Suppressor macrophage treated with lipopolysaccharide for 4 hours (primary cell): Measurements from ENCODE around the gene PER2.
A peak's percentile ranks its signal among the peaks of the same experiment; 100 is the strongest.

Experiments
- DNase-seq: peaks from one replicate; pipeline ENCODE4 v3.0.0-alpha.2; 2020

The PER2 gene

GRCh38 chr2:238242731-238243495, 45.5 kb downstream of the PER2 start:
- no peak for DNase-seq

- DNase-seq = no peak
Observed at GRCh38 chr2:238241970-238242369, 46.4 kb downstream of the PER2 start.

DNA sequence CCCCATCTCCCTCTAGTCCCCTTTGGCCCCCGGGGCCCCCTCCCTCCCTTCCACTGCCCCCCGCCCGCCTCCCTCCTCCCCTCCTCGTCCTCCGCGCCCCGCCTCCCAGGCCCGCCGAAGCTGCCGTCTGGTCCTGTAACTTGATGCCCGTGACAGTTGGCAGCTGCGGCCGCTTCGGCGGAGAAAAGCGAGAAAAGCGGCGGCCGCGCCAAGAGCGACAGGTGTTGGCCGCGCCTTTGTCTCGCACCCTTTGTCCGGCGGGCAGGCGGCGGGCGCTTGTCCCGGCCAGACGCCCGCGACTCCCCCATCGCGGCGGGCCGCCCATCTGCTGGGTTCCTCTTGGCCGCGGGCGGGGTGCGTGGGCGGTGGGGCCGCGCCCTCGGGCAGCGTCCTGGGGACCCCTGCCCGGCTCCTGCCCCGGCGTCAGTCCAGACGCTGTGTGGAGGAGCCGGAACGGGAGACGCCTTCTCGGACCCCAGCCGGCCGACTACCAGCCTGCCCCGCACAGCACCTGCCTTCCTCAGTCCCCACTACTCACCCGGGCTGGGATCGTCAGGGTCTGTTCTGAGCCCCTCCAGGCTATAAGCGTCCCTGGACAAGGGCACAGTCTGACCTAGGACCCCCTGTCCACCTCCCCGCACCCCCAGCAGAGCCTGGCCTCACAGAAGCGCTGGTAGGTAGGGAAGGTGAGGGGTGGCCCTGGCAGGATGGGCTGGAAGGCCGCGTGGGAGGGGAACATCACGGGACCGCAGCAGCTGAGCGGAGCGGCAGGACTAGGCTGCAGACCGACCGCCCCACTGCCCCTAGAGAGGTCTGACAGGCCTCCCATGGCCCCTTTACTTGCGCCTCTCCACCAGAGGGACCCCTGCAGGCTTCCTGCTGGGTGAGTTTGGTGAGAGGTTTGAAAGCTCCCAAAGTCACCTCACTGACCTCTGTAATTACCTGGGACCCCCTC, 47.4 kb downstream of the PER2 start:
- no peak for DNase-seq

GRCh38 chr2:238239863-238240756, 48.3 kb downstream of the PER2 start, which contains the start of gene HES6:
HES6 (minus strand) TSS chr2:238240038; CDS start chr2:238239905, 133 bp downstream.
- DNase-seq = peak; percentile 96

- peak; percentile 22 for DNase-seq
Observed at GRCh38 chr2:238239543-238239862, 48.9 kb downstream of the PER2 start.

DNA sequence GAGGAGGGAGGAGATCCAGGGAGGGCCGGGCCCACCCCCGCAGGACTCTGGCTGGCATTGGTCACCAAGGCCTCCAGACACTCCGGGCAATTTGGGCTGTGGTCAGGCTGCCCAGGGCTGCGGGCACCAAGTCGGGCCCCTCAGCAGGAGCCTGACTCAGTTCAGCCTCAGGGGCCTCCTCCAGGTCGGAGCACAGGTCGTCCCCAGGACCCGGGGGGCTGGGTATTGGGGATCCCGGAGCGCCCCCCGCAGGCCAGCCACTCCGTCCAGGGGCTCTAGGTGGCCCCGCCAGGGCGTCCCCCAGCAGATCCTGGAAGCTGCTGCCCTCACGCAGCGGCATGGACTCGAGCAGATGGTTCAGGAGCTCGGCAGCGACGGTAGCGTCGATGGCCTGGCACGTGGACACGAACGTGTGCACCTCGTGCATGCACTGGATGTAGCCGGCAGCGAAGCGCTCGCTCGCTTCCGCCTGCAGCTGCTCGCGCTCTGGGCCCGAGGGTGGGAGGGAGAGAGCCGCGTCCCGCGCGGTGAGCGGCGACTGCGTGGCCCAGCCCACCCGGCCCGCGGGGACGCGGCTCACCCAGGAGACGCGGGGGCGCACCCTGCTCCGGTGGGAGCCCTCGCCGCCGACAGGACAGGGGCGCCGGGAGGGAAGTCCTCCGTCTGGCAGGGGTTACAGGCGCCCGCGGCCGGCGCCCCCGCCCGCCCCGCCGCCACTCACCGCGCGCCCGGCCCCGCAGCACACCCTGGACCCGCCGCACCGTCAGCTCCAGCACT, 49.5 kb downstream of the PER2 start:
- DNase-seq = peak; percentile 24

GRCh38 chr2:238238311-238238765, 50.1 kb downstream of the PER2 start:
- no peak for DNase-seq

DNA sequence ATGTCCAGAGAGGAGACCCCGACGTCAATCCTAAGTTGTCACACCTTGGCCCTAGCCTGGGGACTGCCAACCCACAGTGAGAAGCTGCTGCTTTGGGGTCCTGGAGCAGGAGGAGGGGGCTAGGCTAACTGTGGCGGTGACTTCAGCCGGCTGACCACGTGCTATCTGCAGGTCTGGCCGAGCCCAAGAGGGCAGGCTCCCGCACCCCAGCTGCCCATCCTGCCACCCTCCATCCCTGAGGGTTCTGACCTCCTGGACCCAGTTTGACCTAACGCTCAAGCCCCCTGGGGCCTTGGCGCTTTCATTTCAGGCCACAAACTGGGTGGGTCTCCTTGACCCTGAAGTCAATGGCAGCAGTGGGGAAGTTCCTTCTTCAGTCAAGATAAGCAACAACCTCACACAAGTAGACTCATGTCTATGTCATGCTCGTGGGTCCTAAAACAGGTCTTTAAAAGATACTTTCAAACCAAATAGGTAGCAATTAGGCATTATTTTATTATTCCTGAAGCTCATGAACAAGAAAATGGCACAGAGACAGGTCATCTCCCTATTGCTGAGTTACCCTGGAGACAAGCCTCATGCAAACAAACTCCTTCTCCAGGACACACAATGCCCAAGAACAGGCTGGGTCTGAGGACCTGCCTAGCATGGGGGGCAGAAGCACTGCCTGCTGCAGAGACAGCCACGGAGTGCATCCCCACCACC, 50.8 kb downstream of the PER2 start:
- no peak for DNase-seq

DNA sequence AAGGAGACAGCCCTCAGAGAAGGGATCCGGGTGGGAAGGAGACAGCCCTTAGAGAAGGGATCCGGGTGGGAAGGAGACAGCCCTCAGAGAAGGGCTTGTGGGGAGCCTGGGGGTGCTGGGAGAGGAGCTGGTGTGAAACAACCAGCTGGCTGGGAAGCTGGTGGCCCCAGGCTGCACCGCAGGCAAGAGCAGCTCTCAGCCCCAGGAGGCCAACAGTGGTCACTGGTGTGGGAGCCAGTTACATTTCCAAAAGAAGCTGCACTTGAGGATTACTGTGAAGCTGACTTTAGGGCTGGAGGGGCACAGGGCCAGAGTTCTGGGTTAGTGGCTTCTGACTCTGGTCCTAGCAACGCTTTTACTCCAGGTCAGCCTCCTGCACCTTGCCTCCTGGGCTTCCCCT, 51.8 kb downstream of the PER2 start:
- no peak for DNase-seq

- no peak for DNase-seq
Observed at GRCh38 chr2:238235856-238236255, 52.6 kb downstream of the PER2 start.

DNA sequence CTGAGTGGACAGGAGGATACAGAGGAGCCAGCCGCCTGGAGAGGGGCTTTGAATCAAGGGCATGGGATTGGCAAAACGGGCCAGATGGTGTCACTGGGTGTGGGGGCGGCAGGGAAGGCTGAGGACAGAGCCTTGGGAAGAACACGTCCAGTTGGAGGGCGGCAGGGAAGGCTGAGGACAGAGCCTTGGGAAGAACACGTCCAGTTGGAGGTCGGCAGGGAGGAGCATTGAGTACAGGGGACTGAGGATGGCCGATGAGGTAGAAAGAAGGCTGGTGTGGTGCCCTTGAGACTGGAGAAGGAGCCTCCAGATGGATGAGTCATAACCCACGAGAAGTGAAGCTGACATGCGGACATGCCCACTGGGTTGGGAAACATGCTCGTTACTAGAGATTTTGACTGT, 53.1 kb downstream of the PER2 start:
- DNase-seq = peak; percentile 81

GRCh38 chr2:238233625-238234024, 54.8 kb downstream of the PER2 start:
- DNase-seq = no peak

- no peak for DNase-seq
Observed at GRCh38 chr2:238231809-238232208, 56.6 kb downstream of the PER2 start.

GRCh38 chr2:238231251-238231793, 57.1 kb downstream of the PER2 start:
- DNase-seq = peak; percentile 82

- no peak for DNase-seq
Observed at GRCh38 chr2:238230699-238231098, 57.7 kb downstream of the PER2 start.

DNA sequence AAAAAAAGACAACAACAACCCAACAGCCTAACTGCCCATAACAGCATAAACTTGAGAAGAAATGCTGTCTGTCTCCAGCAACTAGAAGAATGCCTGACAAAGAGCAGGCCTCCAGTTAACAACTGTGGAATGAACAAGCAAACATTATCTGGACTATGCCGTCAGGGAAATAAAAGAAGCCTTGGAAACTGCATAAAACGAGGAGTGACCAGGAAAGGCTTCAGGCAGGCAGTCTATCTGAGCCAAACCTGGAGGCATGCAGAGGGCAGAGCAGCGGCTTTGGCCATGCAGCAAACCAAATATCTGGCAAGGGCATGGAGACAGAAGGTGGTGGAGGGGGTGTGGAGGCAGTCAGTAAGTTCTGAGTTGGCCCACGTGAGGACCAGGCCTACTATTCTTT, 59.7 kb downstream of the PER2 start:
- no peak for DNase-seq

DNA sequence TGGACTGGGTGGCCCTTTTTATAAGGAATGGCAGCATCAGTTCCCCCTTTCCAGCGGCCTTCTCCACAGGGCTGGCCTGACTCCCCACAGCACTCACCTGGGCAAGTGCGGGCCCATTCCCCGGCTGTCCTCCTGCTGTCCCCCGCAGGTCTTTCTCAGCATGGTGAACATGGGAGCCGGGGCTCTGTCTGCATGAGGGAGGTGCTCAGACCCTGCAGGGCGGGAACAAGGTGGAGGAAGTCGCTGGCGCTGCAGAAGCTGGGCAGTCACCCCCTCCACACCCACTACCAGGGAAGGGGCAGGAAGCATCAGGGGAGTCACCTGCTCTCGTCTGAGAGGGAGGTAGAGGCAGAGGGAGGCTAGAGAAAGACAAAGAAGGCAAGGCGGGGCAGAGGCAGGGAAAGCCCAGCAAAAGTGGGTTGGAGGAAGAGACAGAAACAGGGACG, 60.8 kb downstream of the PER2 start:
- no peak for DNase-seq

GRCh38 chr2:238226698-238227586, 61.5 kb downstream of the PER2 start:
- no peak for DNase-seq

DNA sequence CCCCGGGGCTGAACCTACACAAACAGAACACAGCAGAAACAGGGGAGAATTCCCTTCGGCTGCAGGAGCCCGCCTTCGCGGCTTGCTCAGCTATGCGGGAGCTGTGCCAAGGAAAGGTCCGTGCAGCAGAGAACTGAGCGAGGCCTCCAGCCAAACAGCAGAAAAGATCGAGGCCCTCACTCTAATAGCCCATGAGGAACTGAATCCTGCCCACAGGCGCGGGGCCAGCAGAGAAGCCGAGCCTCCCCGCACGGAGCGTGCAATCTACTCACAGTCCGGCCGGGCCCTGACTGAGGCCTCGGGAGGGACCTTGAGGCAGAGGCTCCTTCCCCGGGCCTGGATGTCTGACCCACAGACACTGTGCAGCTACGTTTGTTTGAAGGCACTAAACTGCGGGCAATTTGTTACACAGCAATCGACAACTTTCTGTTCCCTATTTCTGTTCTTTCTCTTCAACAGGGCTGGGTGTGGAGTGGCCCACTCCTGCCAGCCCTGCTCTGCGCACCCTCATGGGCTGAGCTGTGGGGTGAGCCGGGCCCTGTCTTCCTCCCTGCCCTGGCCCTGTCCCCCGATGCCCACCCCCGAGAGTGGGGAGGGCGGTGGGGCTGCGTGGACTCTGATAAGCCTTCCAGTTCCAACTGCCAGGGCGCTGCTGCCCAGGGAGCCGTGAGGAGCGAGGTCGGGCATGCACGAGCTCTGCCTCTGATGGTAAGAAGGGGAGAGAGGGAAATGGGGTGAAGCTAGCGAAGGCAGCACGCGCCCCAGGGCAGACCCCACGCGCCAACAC, 62.3 kb downstream of the PER2 start:
- no peak for DNase-seq
